K562 (cell line): ENCODE results near the gene EPS8L1. TPM values are rescaled to one million over a fixed set of nuclear protein-coding genes. Genes with fewer than 3 reads are reported as not detected.

ENCODE experiments used
- ATAC-seq: fragments of 200-7000 bp; cut with Tn5 transposase; 3 replicates; pipeline ENCODE4 v1.9.1; 2020; ENCODE audit warnings: moderate library complexity
- BruUV-seq: library from RNA; stranded (reverse); fragments of 400-500 nt; replicated peaks from 2 replicates; lab custom pipeline; 2021; lab: Mats Ljungman, UMichigan
- CTCF ChIA-PET: fragments of 300-600 bp; formaldehyde crosslinking; extraction: SDS; loops from one replicate; lab custom pipeline; 2021; ENCODE audit warnings: low intra/inter-chr PET ratio; lab: Yijun Ruan, JAX
- POLR2A ChIA-PET: fragments of 300-600, 350-650 bp; sonication (Branson Sonifier 250); formaldehyde crosslinking; extraction: SDS; loops from one replicate; lab custom pipeline; 2021; ENCODE audit warnings: antibody characterized with exemption, inconsistent platforms; lab: Yijun Ruan, JAX
- DNase-seq, 4 experiments: peaks; one replicate each; pipeline versions ENCODE4 v3.0.0 to v3.0.0-alpha.2; 2011 to 2018; ENCODE audit warnings: low spot score in 3 of 4, mixed read lengths in 3 of 4; ENCODE audit errors: extremely low read depth in 1 of 4
- FAIRE-seq: peaks from 2 replicates; lab custom pipeline; 2011; peaks lifted over from hg19 to GRCh38; lab: Jason Lieb, UNC
- H2AFZ ChIP-seq: 2 replicates; pipeline ENCODE4 v1.6.0; 2011; ENCODE audit warnings: low read depth, low read length, control low read depth, inconsistent platforms
- H3K27ac ChIP-seq: fragments of 200-600 bp; 3 replicates; pipeline ENCODE4 v1.8.0; 2011; ENCODE audit warnings: low read depth, mild to moderate bottlenecking, control low read depth, inconsistent platforms, low read length, moderate library complexity, mixed read lengths; ENCODE audit errors: extremely low read depth
- H3K27me3 ChIP-seq, 2 experiments: fragments of 300-600 bp in 1 of 2; 2 replicates in 1 of 2; 3 replicates in 1 of 2; pipeline versions ENCODE4 v1.6.0 to v1.8.0; 2011; ENCODE audit warnings: inconsistent platforms in 2 of 2, low read length in 2 of 2, mild to moderate bottlenecking in 1 of 2, mixed read lengths in 1 of 2, moderate library complexity in 1 of 2; ENCODE audit not compliant: control insufficient read depth in 2 of 2, insufficient read depth in 2 of 2
- H3K36me3 ChIP-seq: fragments of 300-600 bp; 3 replicates; pipeline ENCODE4 v1.8.0; 2011; ENCODE audit warnings: mild to moderate bottlenecking, low read length, inconsistent platforms; ENCODE audit not compliant: control insufficient read depth, insufficient read depth
- H3K4me1 ChIP-seq, 2 experiments: fragments of 200-600 bp in 1 of 2; replicated peaks in 1 of 2; 2 replicates in 1 of 2; 3 replicates in 1 of 2; pipeline versions ENCODE4 v1.5.1 to v1.8.0; 2011; ENCODE audit warnings: inconsistent platforms in 2 of 2, low read length in 2 of 2, mild to moderate bottlenecking in 1 of 2, mixed read lengths in 1 of 2, moderate library complexity in 1 of 2; ENCODE audit not compliant: control insufficient read depth in 2 of 2, insufficient read depth in 2 of 2
- H3K4me2 ChIP-seq: 2 replicates; pipeline ENCODE4 v1.6.1; 2011; ENCODE audit warnings: low read length, control low read depth, inconsistent platforms, mixed read lengths; ENCODE audit not compliant: insufficient read depth
- H3K4me3 ChIP-seq: fragments of 200-600 bp; sonication (generic), shearing (Covaris generic); 2 replicates; pipeline ENCODE4 v1.5.1; 2016; ENCODE audit warnings: control low read depth, inconsistent platforms
- H3K79me2 ChIP-seq: fragments of 200-600 bp; 3 replicates; pipeline ENCODE4 v1.8.0; 2011; ENCODE audit warnings: low read length, inconsistent platforms; ENCODE audit not compliant: control insufficient read depth, insufficient read depth
- H3K9ac ChIP-seq, 2 experiments: 2 replicates each; pipeline versions ENCODE4 v1.6.0 to v1.6.1; 2011; ENCODE audit warnings: low read depth in 2 of 2, low read length in 2 of 2, control low read depth in 1 of 2, inconsistent platforms in 1 of 2, mild to moderate bottlenecking in 1 of 2, mixed read lengths in 1 of 2; ENCODE audit not compliant: insufficient read depth in 1 of 2
- H3K9me1 ChIP-seq: one replicate; pipeline ENCODE4 v1.6.0; 2011; ENCODE audit warnings: inconsistent platforms, mild to moderate bottlenecking, low read length, moderate library complexity; ENCODE audit not compliant: control insufficient read depth, insufficient read depth
- H3K9me3 ChIP-seq: replicated peaks from 2 replicates; pipeline ENCODE4 v1.5.1; 2011; ENCODE audit warnings: low read depth, low read length, inconsistent platforms; ENCODE audit not compliant: control insufficient read depth, insufficient read depth
- H4K20me1 ChIP-seq: replicated peaks from 2 replicates; pipeline ENCODE4 v1.6.1; 2011; ENCODE audit warnings: low read length, inconsistent platforms, mixed read lengths; ENCODE audit not compliant: control insufficient read depth, insufficient read depth
- CHAMP1 ChIP-seq: fragments of 450-650 bp; IDR thresholded peaks from 2 replicates; pipeline ENCODE4 v1.6.1; 2016; ENCODE audit warnings: mild to moderate bottlenecking
- HMG20B ChIP-seq: fragments of 250-450 bp; sonication (Bioruptor Pico); IDR thresholded peaks from 2 replicates; pipeline ENCODE4 v1.5.0; 2021; ENCODE audit warnings: mild to moderate bottlenecking
- NEUROD1 ChIP-seq: fragments of 150-350 bp; IDR thresholded peaks from 2 replicates; pipeline ENCODE4 v1.6.1; 2014; ENCODE audit warnings: borderline replicate concordance, low read length, low read depth; ENCODE audit not compliant: partially characterized antibody
- XRCC3 ChIP-seq: fragments of 450-650 bp; IDR thresholded peaks from 2 replicates; pipeline ENCODE4 v1.6.1; 2017; ENCODE audit warnings: mild to moderate bottlenecking, moderate library complexity
- ZBED1 ChIP-seq: IDR thresholded peaks from 2 replicates; pipeline ENCODE4 v1.6.1; 2014
- ZBTB11 ChIP-seq, 3 experiments: fragments of 200-800 bp in 1 of 3; fragments of 250-450 bp in 1 of 3; fragments of 450-650 bp in 1 of 3; sonication (Bioruptor Pico) in 1 of 3; sonication (Bioruptor generic) in 1 of 3; formaldehyde crosslinking in 1 of 3; IDR thresholded peaks; 2 replicates each; pipeline versions ENCODE4 v1.6.1 to v1.8.0; 2016 to 2022; ENCODE audit warnings: mild to moderate bottlenecking in 2 of 3, missing genetic modification characterization in 2 of 3, missing compliant biosample characterization in 1 of 3, moderate library complexity in 1 of 3
- ZBTB26 ChIP-seq: fragments of 450-650 bp; formaldehyde crosslinking; IDR thresholded peaks from 2 replicates; pipeline ENCODE4 v1.4.0; 2022; ENCODE audit warnings: missing genetic modification characterization
- ZBTB34 ChIP-seq: fragments of 250-450 bp; sonication (Bioruptor Pico); IDR thresholded peaks from 2 replicates; pipeline ENCODE4 v1.8.0; 2021; ENCODE audit warnings: mild to moderate bottlenecking, moderate library complexity
- ZBTB49 ChIP-seq: sonication (generic); formaldehyde crosslinking; IDR thresholded peaks from 2 replicates; pipeline ENCODE4 v1.8.0; 2022; ENCODE audit warnings: missing genetic modification reagents, mild to moderate bottlenecking, borderline replicate concordance
- WGBS: fragments of 100-300 bp; shearing (Covaris generic); methylation state at CpG from one replicate; pipeline ENCODE4 v1.1.6; 2016; ENCODE audit warnings: low coverage, mixed read lengths; ENCODE audit not compliant: insufficient coverage; ENCODE audit errors: missing lambda C conversion rate; 5-methylcytosine and 5-hydroxymethylcytosine counted together
- in situ Hi-C: fragments of 300-500 bp; cut with MboI; formaldehyde crosslinking; loops from 4 replicates; pipeline ENCODE4 v1.15.0; 2018; ENCODE audit warnings: inconsistent platforms, mixed read lengths
- intact Hi-C: fragments of 100-400 bp; cut with micrococcal nuclease; formaldehyde crosslinking; loops from 2 replicates; pipeline ENCODE4 v1.14.2; 2022
- polyA plus RNA-seq, 8 experiments: library from polyadenylated mRNA; depleted of rRNA in 4 of 8; stranded (reverse) in 5 of 8; unstranded in 3 of 8; fragments of >200 nt; fragmentation: Nextera tagmentation in 2 of 8; fragmentation: Illumina TruSeq in 1 of 8; extraction: Ambion mirVana in 2 of 8; extraction: Trizol in 1 of 8; gene quantifications; 2 replicates each; pipeline versions ENCODE4 v1.2.1 to v1.2.3, GENCODE V29; 2011 to 2014; ENCODE audit warnings: inconsistent platforms in 1 of 8, missing spikeins in 1 of 8
- total RNA-seq, 7 experiments: library from RNA; depleted of rRNA in 6 of 7; stranded (reverse); fragments of >200 nt in 6 of 7; fragmentation: Illumina TruSeq in 2 of 7; extraction: Trizol in 2 of 7; gene quantifications; 2 replicates each; pipeline versions ENCODE4 v1.2.1 to v1.2.3, GENCODE V29; 2011 to 2021; ENCODE audit warnings: low replicate concordance in 1 of 7

Gene EPS8L1
- total and polyA plus RNA-seq, 9 of the 15 experiments (the other 6 are each of a cell fraction or from before 2014, with no cell fraction given): 0.35 to 22.1 (median 11.9) TPM

DNA sequence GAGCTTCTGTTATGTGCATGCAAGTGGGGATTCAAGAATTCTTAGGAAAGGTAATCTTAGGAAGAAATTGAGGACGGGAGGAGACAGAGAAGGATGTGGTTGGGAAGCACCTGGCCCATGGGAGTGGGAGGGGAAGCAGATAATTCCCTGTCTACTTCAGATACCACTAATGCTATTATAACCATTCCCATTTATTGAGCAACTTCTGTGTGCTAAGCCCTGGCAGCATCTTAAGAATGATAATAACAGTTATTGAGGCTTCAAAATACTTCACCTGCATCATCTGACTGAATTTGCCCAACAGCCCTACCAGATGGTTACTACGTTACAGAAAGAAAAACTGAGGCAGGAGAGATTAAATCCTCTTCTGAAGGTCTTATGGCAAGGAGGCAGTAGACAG lies 1.4 kb downstream of the EPS8L1 start:
- intact Hi-C loops: no loop called here
- H3K9me3 ChIP-seq: no peaks in the 10 kb centered on the region
- peaks cover 0 to 39% of the 10 kb centered on the region in 2 experiments; a peak in 3 of 5 replicates for H3K4me1 ChIP-seq
- ATAC-seq: no peak
- no peaks in the 10 kb centered on the region for H4K20me1 ChIP-seq
- in situ Hi-C loops: no loop called here
- POLR2A ChIA-PET: interaction anchor here (0.6 to 1.2 kb wide), 2 partner anchors 9 to 224 kb away, joined by 3 to 4 read pairs; no protein-coding TSS in a partner anchor
- H3K4me3 ChIP-seq: no peak overlapping the region
- H3K9me1 ChIP-seq: no peaks in the 10 kb centered on the region
- peaks cover 7% of the 10 kb centered on the region; the same call in 1 of the 3 replicates for H3K36me3 ChIP-seq
- DNase-seq: no peak
- H3K79me2 ChIP-seq: peaks cover 7% of the 10 kb centered on the region; the same call in 2 of the 3 replicates
- no peak for FAIRE-seq
- H3K9ac ChIP-seq: no peak overlapping the region
- CTCF ChIA-PET: no interaction called here
- H3K27me3 ChIP-seq: no peaks in the 10 kb centered on the region
- no peak overlapping the region for H2AFZ ChIP-seq
- no peak overlapping the region for H3K4me2 ChIP-seq
- BruUV-seq: no TSS peak
- H3K27ac ChIP-seq: no peak overlapping the region
- WGBS: 69% methylated on average over 1 of the region's 2 CpGs
- TF ChIP-seq ZBTB34 (no peak), NEUROD1 (no peak), ZBED1 (no peak), ZBTB49 (CRISPR knock-in tag) (no peak), XRCC3 (no peak), ZBTB26 (CRISPR knock-in tag) (no peak), HMG20B (no peak), CHAMP1 (no peak), ZBTB11 (CRISPR knock-in tag; IDR thresholded peaks at IDR 0.05) (no peak)
